Measurements from ENCODE around the gene CNOT2. TPM values are rescaled to one million over a fixed set of nuclear protein-coding genes. Genes with fewer than 3 reads are reported as not detected.

The CNOT2 gene
- total and polyA plus RNA-seq, 11 donors, result 15.5 to 63.7 (median 36.9) TPM

- Histone ChIP-seq H3K27ac (peak overlapping the region in 3 of 12 donors; percentile 96 to 99 (median 96)), H3K4me1 (peaks cover 0 to 52% (median 36%) of the 10 kb centered on the region in 12 donors), H3K9me3 (no peaks in the 10 kb centered on the region), H3K27me3 (no peaks in the 10 kb centered on the region), H3K4me3 (peak overlapping the region in 8 of 12 donors; percentile 78 to 97 (median 92)), H3K36me3 (peaks cover 0 to 44% (median 30%) of the 10 kb centered on the region in 9 donors)
- DNase-seq (no peak), ATAC-seq (no peak)
- TF ChIP-seq POLR2A (IDR thresholded peaks at IDR 0.05) (no peak), CTCF (IDR thresholded peaks at IDR 0.05) (no peak)
- intact Hi-C loops (cut with DNase I), result loop anchor here in 9 of 10 donors (5.0 to 10.0 kb wide), 11 partner anchors 73 to 485 kb away; partner anchors contain the start of gene KCNMB4 (in 6 of the 9)
- 38 to 54% (median 44%) methylated on average over 2 of the region's 2 CpGs for WGBS, 4 donors
Measured at GRCh38 chr12:70241845-70242244, 1.4 kb upstream of the CNOT2 start.

GRCh38 chr12:70243510-70244371, 508 bp downstream of the CNOT2 start:
- peak; percentile 70 to 81 (median 75) for DNase-seq
- no peaks in the 10 kb centered on the region for H3K9me3 ChIP-seq
- H3K4me3 ChIP-seq, result peak overlapping the region; percentile 78 to 97 (median 89)
- WGBS, 4 donors, result 0% methylated on average over 14 to 70 of the region's 70 CpGs
- peak overlapping the region; percentile 85 to 99 (median 96) for H3K27ac ChIP-seq
- H3K27me3 ChIP-seq, result no peaks in the 10 kb centered on the region
- intact Hi-C loops (cut with DNase I), result loop anchor here in 9 of 10 donors (5.0 to 10.0 kb wide), 11 partner anchors 71 to 484 kb away; partner anchors contain the start of gene KCNMB4 (in 6 of the 9)
- peak; percentile 69 to 91 (median 84) for ATAC-seq
- TF ChIP-seq CTCF (IDR thresholded peaks at IDR 0.05) (no peak), POLR2A (IDR thresholded peaks at IDR 0.05) (peak in 1 of 2 donors; percentile 8)
- H3K36me3 ChIP-seq, result peaks cover 0 to 32% (median 19%) of the 10 kb centered on the region in 9 donors
- peaks cover 4 to 71% (median 47%) of the 10 kb centered on the region in 12 donors for H3K4me1 ChIP-seq

- intact Hi-C loops (cut with DNase I), result loop anchor here in 9 of 10 donors (5.0 to 10.0 kb wide), 11 partner anchors 70 to 483 kb away; partner anchors contain the start of gene KCNMB4 (in 6 of the 9)
- peak overlapping the region in 11 of 12 donors; percentile 90 to 99 (median 96) for H3K27ac ChIP-seq
- no peaks in the 10 kb centered on the region for H3K27me3 ChIP-seq
- peaks cover 0 to 26% (median 13%) of the 10 kb centered on the region in 9 donors for H3K36me3 ChIP-seq
- ATAC-seq (no peak), DNase-seq (no peak)
- H3K4me1 ChIP-seq, result peaks cover 4 to 77% (median 53%) of the 10 kb centered on the region in 12 donors
- H3K9me3 ChIP-seq, result no peaks in the 10 kb centered on the region
- TF ChIP-seq POLR2A (IDR thresholded peaks at IDR 0.05) (no peak), CTCF (IDR thresholded peaks at IDR 0.05) (no peak)
- 12 to 21% (median 18%) methylated on average over 7 of the region's 7 CpGs for WGBS, 4 donors
- H3K4me3 ChIP-seq, result peak overlapping the region; percentile 78 to 97 (median 89)
Measured at GRCh38 chr12:70244409-70244808, 1.2 kb downstream of the CNOT2 start.

- peaks cover 0 to 15% (median 5%) of the 10 kb centered on the region in 9 donors for H3K36me3 ChIP-seq
- ATAC-seq (no peak), DNase-seq (no peak)
- peaks cover 4 to 83% (median 63%) of the 10 kb centered on the region in 12 donors for H3K4me1 ChIP-seq
- no peaks in the 10 kb centered on the region for H3K9me3 ChIP-seq
- intact Hi-C loops (cut with DNase I), result loop anchor here in 9 of 10 donors (10.0 kb wide), 8 partner anchors 69 to 479 kb away; partner anchors contain the start of gene KCNMB4 (in 4 of the 9)
- H3K4me3 ChIP-seq, result peak overlapping the region in 3 of 12 donors; percentile 9 to 97 (median 86)
- TF ChIP-seq CTCF (IDR thresholded peaks at IDR 0.05) (no peak), POLR2A (IDR thresholded peaks at IDR 0.05) (no peak)
- peak overlapping the region in 1 of 12 donors; percentile 99 for H3K27ac ChIP-seq
- H3K27me3 ChIP-seq, result no peaks in the 10 kb centered on the region
Measured at GRCh38 chr12:70245458-70245857, 2.2 kb downstream of the CNOT2 start.

All from heart left ventricle (tissue), 16 donors.